Medulla oblongata (tissue), 1 donor: ENCODE measurements around the gene HAGH.

Experiments used
- DNase-seq: peaks from one replicate; pipeline ENCODE4 v3.0.0-alpha.2; 2015; ENCODE audit errors: extremely low spot score

HAGH gene

DNA sequence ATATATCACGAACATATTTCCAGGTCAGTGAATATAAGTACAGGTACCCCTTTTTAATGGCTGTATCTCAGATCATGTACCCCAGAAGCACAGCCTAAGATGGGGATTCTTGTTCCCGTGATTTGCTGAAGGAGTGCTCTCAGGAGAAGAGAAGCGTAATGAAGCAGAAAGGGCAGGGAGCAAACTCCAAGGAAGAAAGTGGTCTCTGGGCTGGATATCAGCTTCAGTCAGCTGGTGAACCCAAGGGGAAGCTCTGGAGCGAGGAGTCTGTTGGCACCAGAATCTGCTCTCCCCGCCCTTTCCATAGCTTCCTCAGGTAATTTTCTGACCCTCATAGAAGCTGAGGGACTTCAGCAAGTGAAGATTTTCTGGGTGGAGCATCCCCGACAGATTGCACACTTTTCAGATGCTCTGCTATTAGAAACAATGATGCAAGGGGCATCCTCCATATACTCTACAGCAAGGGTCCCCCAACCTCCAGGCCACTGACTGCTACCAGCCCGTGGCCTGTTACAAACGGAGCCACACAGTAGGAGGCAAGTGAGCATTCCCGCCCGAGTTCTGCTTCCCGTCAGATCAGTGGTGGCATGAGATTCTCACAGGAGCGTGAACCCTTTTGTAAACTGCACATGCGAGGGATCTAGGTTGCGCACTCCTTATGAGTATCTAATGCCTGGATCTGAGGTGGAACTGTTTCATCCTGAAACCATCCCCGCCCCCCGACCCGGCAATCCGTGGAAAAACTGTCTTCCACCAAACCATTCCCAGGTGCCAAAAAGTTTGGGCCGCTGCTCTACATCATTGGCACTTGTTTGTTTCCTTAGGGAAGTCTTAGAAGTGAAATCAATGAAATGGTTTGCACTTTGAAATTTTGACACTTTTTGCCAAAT is 4.8 kb upstream of the HAGH start:
- DNase-seq: no peak

DNA sequence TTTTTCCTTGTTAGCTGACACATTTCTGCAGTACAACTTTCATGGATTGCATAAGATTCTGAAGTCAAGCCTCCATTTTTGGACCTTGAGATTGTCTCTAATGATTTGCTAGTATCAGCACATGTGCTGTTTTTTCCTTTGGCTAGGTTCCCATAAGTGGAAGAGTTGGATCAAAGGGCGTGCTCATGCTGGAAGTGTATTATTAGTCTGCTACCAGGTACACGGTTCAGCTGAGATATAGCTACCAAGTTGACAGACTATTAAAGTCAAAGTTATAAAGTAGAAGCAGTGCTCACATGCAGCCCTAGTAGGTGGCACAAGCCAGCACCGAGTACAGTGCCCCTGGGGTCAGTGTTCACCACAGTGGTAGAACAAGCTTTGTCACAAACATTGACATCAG is 3.6 kb upstream of the HAGH start:
- no peak for DNase-seq

DNA sequence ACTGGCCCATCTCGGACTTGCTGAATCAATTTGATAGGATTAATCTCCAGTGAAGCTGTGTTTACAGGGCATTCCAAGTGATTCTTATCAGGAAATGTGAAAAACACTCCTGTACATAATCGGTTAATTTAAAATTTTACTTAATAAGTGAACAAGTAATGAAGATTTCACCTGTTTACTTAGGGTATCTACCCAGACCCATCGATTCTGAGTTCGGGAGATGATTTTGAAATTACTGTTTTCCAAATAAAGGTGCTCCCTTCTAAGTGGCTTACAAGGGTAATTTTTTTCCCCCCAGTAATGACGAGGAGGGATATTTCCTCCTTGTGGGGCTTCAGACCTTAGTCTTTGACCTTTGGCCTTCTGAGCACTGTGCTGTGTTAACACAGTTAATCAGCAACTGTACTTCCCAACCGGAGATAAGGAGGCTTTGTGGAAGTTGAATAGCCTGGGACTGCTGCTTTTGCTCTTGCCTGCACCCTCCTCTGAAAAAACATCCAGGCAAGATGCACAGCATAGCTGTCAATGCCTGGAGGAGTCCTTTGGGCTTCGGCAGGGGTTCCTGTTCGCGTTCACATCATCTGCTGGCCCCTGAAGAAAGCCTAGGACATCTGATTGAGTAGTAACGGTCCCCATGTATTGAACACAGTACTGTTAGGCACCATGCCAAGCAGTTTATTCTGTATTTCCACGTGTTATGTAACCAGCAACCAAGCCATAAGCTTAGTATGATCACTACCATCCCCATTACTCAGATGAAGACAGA is 2.2 kb upstream of the HAGH start:
- DNase-seq: no peak

DNA sequence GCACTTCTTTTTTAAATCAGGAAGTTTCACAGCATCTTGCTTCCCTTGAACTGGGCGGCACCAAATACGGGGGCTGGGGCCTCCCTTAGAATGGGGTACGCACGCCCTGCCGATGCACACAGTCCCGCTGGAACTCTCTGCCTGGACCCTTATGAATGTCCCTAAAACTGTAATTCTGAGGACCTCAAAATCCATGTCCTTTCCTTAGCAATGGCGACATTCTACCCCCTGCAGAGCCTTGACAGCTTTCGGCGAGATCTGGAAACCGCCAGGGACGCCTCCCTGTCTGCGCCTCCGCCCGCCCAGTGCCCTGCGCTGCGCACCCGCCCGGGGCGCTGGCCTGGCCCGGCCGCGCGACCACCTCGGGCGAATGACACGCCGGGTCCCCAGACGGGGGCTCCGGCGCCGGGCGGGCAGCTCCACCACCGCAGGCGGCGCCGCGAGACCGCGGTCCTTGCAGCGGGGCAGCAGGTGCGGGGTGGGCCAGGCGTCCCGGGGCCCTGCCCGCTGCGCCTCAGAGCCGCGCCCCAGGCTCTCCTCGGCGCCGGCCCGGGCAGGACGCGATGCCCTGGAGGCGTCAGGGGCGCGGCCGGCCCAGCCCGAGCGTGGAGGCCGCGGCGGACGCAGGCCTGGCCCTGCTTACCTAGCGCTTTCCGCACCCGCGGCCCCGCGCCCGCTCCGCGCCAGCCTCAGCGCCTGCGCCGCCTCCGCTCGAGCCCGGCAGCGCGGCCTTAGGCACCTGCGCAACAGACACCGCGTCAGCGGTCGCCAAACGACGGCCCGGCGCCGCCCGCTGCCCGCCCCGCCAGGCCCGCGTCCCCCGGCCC is 548 bp downstream of the HAGH start:
- no peak for DNase-seq

DNA sequence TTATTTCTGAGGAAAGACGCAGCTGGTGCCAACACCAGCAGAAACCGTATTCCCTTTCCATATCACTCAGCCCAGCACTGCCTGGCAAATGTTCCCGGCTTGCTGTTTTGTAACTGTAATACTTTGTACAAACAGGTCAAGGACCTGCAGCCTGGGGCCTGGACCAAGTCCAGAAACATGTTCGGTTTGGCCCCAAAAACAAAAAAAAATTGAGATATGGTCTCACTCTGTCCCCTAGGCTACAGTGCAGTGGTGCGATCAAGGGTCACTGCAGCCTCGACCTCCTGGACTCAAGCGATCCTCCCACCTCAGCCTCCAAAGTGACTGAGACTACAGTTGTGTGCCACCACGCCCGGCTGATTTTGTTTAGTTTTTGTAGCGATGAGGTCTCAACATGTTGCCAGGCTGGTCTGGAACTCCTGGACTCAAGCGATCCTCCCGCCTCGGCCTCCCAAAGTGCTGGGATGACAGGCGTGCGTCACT is 1.2 kb downstream of the HAGH start:
- no peak for DNase-seq

DNA sequence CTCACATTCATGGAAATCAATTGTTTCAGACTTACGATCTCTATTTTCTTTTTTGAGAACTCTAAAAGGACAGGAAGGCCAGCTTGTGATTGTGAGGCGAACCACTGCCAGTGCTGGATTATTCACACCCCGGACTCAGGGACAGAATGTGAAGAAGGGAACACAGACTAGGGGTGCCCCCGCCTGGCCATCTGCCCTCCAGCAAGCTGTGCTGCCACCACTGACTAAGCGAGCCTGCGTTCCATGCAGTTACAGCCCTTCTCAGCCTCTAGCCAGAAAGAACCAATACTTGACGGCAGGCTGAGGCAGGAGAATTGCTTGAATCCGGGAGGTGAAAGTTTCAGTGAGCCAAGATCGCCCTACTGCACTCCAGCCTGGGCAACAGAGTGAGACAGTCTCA is 2.8 kb downstream of the HAGH start:
- DNase-seq: no peak

DNA sequence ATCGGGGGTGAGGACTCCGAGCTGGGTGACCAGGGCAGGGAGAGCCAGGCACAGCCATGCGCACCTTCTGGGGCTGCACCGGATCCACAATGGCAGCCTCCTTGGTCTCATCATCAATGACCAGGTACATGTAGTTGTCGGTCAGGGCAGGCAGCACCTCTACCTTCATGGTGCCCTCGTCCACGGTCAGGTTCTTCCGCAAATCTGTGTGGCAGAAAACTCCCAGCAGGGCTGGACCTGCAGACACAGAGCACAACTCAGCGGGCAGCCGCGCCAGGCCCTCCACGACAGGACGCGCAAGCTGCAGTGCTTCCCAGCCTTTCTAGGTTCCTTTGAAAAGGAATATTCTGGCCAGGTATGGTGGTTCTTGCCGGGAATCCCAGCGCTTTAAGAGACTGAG is 3.8 kb downstream of the HAGH start:
- DNase-seq: no peak

DNA sequence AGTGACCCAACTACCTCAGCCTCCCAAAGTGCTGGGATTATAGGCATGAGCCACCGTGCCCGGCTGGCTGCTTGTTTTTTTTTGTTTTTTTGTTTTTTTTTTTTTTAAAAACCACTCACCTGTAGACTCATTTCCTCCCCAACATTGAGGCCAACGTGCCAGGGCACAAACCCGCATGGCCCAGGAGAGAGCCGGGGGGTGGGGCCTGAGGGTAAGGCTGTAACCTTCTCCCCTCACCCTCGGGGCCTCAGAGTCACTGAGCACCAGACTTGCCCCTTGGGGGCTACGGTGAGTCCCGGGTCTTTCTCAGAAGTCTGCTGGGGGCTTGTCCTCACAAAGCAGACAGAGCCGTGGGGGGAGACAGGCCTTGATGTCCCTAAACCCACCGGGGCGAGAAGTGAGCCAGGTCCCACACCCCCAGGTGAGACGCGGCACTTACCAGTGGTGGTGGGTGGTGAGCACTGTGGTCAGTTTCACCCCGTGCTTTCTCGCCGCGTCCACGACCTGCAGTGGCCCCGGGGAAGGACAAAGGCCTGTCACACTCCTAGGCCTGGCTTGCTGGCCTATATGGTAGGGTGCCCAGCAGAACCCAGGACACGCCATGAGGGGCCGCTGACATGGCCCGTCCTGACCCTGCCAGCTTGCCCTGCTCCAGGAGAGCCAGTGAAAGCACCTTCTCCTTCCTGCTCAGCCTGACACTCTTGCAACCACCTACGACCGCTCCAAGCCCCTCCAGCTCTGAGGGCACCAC is 4.6 kb downstream of the HAGH start:
- DNase-seq: no peak

DNA sequence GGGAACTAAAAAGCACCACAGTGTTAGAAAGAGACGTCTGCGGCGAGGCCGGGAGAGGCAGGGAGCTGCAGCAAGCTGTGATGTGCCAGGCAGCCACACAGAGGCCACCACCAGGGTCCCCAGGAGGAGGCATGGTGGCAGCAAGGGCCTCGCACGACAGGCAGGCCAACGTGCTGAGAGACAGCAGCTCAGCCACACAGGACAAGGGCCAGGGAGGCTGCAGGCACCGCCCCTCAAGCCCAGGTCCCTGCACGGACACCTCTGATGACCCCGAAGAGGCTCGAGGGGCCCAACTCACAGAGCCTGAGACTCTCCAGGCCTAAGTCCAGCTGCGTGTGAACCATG is 5.7 kb downstream of the HAGH start:
- DNase-seq: no peak

DNA sequence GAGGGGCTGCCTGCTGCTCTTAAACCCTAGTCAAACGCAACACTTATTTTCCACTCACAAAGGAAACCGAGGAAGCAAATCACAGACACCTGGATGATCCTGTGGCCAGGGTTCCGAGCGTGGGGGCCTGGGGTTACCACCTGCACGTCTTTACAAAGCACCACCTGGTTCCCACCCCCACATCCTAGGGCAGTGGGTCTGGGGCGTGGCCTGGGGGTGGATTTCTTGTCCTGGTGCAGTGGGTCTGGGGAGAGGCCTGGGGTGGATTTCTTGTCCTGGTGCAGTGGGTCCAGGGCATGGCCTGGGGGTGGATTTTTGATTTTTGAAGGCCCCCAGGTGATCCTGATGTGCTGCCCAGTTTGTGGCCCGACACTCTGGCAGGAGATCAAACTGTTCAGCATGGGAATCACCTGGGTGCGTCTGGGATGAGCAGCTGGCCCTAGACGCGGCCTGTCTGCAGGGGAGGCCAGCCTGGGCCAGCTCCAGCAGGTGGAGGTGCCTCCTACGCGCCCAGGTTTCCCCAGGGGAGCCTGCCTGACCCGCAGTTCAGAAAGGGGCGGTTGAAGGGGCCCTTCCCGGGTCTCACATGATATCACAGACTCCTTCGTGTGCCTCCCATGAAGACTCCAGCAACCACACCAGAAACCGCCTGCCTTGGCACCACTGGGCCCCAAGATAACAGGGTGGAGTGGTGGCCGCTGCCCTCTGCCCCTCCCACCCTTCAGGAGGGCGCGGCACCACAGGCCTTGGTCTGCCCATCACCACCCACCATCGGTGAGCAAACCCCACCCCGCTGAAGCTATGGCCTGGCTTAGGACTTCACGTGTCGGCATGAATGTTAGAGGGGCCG is 6.3 kb downstream of the HAGH start:
- DNase-seq: no peak

DNA sequence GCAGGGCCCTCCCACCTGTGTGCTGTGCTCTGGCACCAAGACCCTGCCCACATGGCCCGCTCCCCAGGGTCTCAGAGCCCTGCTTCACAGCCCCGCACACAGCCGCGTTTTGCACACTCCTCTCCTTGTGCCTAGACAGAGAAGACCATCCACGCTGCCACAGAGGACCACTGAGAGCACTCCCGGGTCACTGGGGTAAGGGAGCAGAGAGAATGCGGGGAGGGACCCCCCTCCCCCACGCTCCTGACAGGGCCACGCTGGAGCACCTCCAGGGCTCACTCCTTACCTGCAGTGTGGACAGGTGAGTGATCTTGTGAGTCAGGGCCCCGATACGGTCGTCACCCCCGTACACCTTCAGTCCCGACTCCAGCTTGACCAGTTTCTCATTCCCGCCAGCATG is 7.0 kb downstream of the HAGH start:
- DNase-seq: no peak

DNA sequence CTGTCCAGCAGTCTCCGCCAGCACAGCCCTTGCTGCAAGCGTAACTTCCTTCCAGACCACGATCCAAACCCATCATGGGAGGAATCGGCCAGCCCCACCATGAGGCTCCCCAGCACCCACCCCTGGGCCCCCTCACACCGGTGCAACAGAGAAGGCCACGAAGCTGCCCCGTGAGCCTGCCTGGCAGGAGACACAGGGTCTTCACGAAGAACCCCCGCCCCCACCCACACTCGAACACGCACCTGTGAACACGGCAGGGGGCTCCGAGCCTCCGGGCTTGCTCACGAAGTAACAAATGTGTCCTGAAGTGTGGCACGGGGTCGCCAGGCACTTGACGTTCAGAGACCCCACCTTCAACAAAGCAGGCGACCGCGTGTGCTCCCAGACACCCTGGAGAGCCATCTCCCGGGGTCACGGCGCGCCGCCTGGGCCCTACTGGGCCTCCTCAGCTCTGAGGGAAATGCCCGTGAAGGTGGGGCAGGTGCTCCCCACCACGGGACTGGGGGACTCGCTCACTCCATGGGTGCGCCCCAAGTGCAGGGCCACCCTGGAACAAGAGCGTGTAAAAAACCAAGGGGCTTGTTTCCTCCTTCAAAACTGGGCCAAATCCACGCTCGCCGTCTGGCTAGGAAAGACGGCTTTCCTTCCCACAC is 7.6 kb downstream of the HAGH start:
- DNase-seq: no peak

DNA sequence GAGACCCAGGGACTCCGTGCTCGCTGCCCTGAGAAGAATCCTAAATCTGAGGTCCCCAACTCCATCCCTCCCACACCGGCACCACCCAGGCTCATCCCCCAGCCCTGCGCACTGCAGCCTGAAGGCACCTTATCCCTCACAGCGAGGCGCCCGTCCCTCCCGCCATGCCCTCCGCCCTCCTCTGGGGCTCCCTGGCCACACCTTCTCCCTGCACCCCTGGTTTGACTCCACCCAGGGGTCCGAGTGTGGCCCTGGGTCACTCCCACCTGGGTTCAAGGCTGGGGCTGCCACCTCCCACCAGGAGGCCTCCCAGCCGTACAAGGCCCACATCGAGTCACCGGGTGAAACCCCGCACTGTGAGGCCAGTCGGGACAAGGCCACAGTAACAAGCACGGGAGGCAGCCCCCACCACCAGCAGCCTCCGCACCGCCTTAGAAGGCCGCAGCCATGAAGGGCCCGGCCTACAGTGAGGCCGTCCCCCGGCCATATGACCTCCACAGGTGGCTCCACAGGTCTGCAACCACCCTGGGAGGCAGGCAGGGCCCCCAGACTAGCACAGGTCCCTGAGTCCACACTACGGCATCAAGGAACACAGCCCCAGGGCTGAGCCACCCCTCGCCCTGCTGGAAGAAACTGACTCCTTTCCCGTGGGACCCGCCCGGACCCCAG is 8.3 kb downstream of the HAGH start:
- DNase-seq: no peak

DNA sequence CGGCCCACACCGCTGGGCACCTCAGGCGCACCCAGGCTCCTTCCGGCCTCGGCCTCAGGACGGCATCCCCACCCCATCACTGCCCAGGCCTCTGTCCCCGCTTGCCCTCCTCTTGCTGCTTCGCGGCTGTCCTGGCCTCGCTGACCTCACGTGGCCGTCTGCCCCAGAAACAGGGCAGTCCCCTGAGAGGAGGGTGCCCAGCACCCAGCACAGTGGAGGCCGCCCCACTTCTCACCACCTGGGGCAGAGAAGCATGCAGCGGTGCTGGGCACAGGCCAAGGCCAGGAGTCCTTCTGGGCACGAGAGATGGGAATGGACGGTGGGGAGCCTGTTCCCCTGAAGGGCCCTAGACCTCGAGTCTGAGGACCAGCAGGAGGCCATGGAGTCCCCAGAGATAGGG is 8.9 kb downstream of the HAGH start:
- no peak for DNase-seq

DNA sequence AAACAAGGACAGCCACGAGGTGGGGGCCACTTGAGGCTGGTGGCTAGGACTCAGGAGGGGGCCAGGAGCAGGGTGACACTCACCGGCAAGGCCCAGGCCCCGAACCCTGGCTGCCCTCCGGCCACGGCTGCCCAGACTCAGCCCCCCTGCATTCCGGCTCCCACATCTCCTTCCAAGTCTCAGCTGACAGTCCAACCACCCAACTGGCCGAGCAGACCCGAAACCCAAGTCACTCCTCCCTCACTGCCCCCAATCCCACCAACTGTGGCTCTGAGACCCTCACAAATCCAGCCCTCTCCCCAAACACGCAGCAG is 9.4 kb downstream of the HAGH start:
- DNase-seq: no peak

DNA sequence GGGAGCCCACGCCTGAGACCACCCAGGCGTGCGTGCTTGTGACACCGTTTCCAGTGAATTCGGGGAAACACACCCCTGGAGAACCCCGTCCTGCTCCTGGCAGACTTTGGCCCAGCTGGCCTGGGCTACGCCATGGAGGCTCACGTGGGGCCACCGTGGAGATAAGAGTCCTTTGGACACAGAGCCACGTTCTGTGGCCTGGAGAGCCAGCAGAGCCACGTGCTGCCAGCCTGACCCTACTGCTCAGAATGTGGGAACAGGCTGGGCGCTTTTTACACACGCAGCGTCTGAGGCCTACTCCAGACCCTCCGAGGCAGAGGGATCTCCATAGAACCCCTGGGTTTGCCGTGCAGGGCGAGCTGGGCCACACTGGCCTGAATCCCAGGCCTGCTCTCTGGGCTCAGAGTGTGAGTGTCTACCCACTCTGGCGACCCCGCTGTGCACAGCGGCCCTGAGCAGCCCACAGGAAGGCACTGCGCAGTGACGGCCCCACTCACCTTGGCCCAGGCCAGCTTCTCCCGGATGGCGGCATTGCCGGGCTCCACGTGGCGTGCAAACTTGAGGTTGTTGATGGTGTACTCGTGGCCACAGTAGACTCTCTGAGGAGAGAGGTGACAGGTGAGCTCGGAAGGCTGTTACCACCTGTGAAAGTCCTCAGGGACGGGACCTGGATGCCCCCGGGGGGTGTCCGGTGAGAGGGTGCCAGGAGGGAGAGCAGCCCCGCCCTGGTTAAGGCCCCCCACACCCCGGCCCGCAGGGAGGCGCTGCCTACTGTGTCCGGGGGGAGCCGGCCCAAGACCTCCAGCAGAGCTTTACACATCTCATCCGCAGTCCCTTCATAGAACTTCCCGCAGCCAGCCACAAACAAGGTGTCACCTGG is 10.0 kb downstream of the HAGH start:
- DNase-seq: no peak

DNA sequence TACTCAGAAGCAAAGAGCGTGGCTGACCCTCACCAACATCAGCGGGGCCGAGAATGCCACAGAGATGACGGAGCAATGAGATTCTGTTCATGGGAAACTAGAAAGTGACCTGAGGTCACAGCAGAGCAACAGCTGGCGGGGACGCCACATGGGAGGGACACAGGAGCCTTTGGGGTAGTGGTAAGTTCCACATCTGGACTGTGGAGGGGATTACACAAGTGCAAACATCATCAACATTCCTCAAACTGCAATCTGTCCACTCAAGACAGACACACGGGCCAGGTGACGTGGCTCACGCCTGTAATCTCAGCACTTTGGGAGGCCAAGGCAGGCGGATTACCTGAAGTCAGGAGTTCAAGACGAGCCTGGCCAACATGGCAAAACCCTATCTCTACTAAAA is 11.2 kb downstream of the HAGH start:
- DNase-seq: no peak

DNA sequence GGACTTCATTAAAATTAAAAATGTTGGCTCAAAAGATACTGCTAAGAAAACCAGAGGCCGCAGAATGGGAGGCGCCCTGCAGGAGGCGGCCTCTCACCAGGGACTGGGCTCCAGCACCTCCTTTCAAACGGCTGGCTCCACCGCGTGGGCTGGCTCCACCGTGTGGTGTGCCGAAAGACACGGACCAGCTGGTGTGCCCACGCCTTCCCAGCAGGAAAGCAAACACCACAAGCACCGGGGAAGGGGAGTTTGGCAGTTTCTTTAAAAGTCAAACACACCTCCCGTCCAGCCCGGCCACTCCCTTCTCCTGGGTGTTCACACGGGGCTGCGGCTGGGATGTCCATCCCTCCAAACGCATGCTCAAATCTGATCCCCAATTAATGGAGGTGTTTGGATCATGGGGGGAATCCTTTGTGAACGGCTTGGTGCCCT is 13.9 kb downstream of the HAGH start:
- peak; percentile 21 for DNase-seq

DNA sequence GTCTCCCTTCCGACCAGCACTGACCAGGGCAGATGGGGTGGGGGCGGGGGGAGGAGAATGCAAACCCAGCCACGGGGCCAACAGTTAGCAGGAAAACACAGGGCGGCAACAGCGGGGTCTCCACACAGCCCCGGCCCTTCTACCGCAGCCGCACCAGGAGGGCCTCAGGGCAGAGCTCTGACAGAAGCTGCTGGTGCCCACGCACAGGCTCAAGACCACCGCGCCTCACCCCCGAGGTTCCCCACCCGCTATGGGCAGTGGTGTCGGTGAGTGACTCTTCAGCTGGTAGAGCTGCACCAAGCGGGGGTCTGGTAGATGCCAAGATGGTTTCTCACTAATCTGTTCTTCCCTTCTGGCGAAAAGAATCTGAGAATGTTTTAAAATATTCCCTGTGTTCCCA is 16.1 kb downstream of the HAGH start:
- DNase-seq: no peak
